ENCODE data around the gene GALNT7. TPM values are rescaled to one million over a fixed set of nuclear protein-coding genes. Genes with fewer than 3 reads are reported as not detected.

The GALNT7 gene
- total RNA-seq, 1 donor = 18.8 TPM

- no peak for DNase-seq (ENCODE audit: insufficient read length, low spot score, missing footprints)
- Histone ChIP-seq H3K79me2 (ENCODE audit: insufficient read depth, low read length) (peaks cover 3% of the 10 kb centered on the region), H2AFZ (ENCODE audit: low read length) (no peak overlapping the region), H3K27ac (ENCODE audit: low read depth, low read length) (no peak overlapping the region), H3K4me1 (ENCODE audit: insufficient read depth, low read length) (peaks cover 41% of the 10 kb centered on the region), H4K20me1 (ENCODE audit: insufficient read depth, low read length) (peaks cover 10% of the 10 kb centered on the region), H3K4me3 (ENCODE audit: insufficient read depth, low read length) (no peak overlapping the region), H3K9me3 (ENCODE audit: low read depth, low read length) (no peaks in the 10 kb centered on the region), H3K27me3 (ENCODE audit: insufficient read depth, low read length) (no peaks in the 10 kb centered on the region), H3K4me2 (ENCODE audit: insufficient read depth, low read length) (no peak overlapping the region), H3K36me3 (ENCODE audit: insufficient read depth, low read length) (no peaks in the 10 kb centered on the region)
- no peak for TF ChIP-seq CTCF (IDR thresholded peaks at IDR 0.05; ENCODE audit: extremely low read depth, low read depth, low read length)
Measured at GRCh38 chr4:173213296-173213695, 44.7 kb downstream of the GALNT7 start.

- no peak for DNase-seq (ENCODE audit: insufficient read length, low spot score, missing footprints)
- TF ChIP-seq CTCF (IDR thresholded peaks at IDR 0.05; ENCODE audit: extremely low read depth, low read depth, low read length) = no peak
- Histone ChIP-seq H3K9me3 (ENCODE audit: low read depth, low read length) (no peaks in the 10 kb centered on the region), H3K4me3 (ENCODE audit: insufficient read depth, low read length) (no peak overlapping the region), H3K36me3 (ENCODE audit: insufficient read depth, low read length) (no peaks in the 10 kb centered on the region), H3K79me2 (ENCODE audit: insufficient read depth, low read length) (peaks cover 5% of the 10 kb centered on the region), H4K20me1 (ENCODE audit: insufficient read depth, low read length) (peaks cover 13% of the 10 kb centered on the region), H3K27ac (ENCODE audit: low read depth, low read length) (no peak overlapping the region), H3K27me3 (ENCODE audit: insufficient read depth, low read length) (no peaks in the 10 kb centered on the region), H2AFZ (ENCODE audit: low read length) (no peak overlapping the region), H3K4me1 (ENCODE audit: insufficient read depth, low read length) (peaks cover 49% of the 10 kb centered on the region), H3K4me2 (ENCODE audit: insufficient read depth, low read length) (no peak overlapping the region)
Measured at GRCh38 chr4:173214231-173214630, 45.6 kb downstream of the GALNT7 start.

- H3K4me1 ChIP-seq (ENCODE audit: insufficient read depth, low read length) = peaks cover 49% of the 10 kb centered on the region
- peaks cover 2% of the 10 kb centered on the region for H3K79me2 ChIP-seq (ENCODE audit: insufficient read depth, low read length)
- no peaks in the 10 kb centered on the region for H3K36me3 ChIP-seq (ENCODE audit: insufficient read depth, low read length)
- H3K4me2 ChIP-seq (ENCODE audit: insufficient read depth, low read length) = no peak overlapping the region
- no peaks in the 10 kb centered on the region for H3K27me3 ChIP-seq (ENCODE audit: insufficient read depth, low read length)
- peaks cover 10% of the 10 kb centered on the region for H4K20me1 ChIP-seq (ENCODE audit: insufficient read depth, low read length)
- no peak for DNase-seq (ENCODE audit: insufficient read length, low spot score, missing footprints)
- no peak for TF ChIP-seq CTCF (IDR thresholded peaks at IDR 0.05; ENCODE audit: extremely low read depth, low read depth, low read length)
- no peak overlapping the region for H3K4me3 ChIP-seq (ENCODE audit: insufficient read depth, low read length)
- no peak overlapping the region for H2AFZ ChIP-seq (ENCODE audit: low read length)
- no peak overlapping the region for H3K27ac ChIP-seq (ENCODE audit: low read depth, low read length)
- H3K9me3 ChIP-seq (ENCODE audit: low read depth, low read length) = no peaks in the 10 kb centered on the region
Measured at GRCh38 chr4:173214661-173215060, 46.0 kb downstream of the GALNT7 start.

- TF ChIP-seq CTCF (IDR thresholded peaks at IDR 0.05; ENCODE audit: extremely low read depth, low read depth, low read length) = no peak
- H4K20me1 ChIP-seq (ENCODE audit: insufficient read depth, low read length) = peaks cover 10% of the 10 kb centered on the region
- H3K27ac ChIP-seq (ENCODE audit: low read depth, low read length) = no peak overlapping the region
- H3K79me2 ChIP-seq (ENCODE audit: insufficient read depth, low read length) = peaks cover 2% of the 10 kb centered on the region
- no peak overlapping the region for H2AFZ ChIP-seq (ENCODE audit: low read length)
- no peaks in the 10 kb centered on the region for H3K27me3 ChIP-seq (ENCODE audit: insufficient read depth, low read length)
- peaks cover 36% of the 10 kb centered on the region for H3K4me1 ChIP-seq (ENCODE audit: insufficient read depth, low read length)
- DNase-seq (ENCODE audit: insufficient read length, low spot score, missing footprints) = no peak
- no peak overlapping the region for H3K4me3 ChIP-seq (ENCODE audit: insufficient read depth, low read length)
- no peak overlapping the region for H3K4me2 ChIP-seq (ENCODE audit: insufficient read depth, low read length)
- H3K36me3 ChIP-seq (ENCODE audit: insufficient read depth, low read length) = no peaks in the 10 kb centered on the region
- no peaks in the 10 kb centered on the region for H3K9me3 ChIP-seq (ENCODE audit: low read depth, low read length)
Measured at GRCh38 chr4:173217075-173217474, 48.5 kb downstream of the GALNT7 start.

Data from osteoblast (primary cell).